Omental fat pad (tissue), 4 donors: ENCODE data around the gene P4HA2. TPM values are rescaled to one million over a fixed set of nuclear protein-coding genes. Genes with fewer than 3 reads are reported as not detected.

ENCODE experiments used
- ATAC-seq: fragments of 150-250 bp; one replicate; pipeline ENCODE4 v1.9.1; 2016; ENCODE audit warnings: mild to moderate bottlenecking, moderate library complexity; ENCODE audit not compliant: low FRiP score
- DNase-seq: peaks from one replicate; pipeline ENCODE4 v3.0.0-alpha.2; 2019; ENCODE audit warnings: low spot score
- total RNA-seq, 4 donors: library from RNA; depleted of rRNA; stranded (reverse); fragments of >200 nt; gene quantifications; one replicate each; pipeline ENCODE4 v1.1.0, GENCODE V29; 2016
- TF ChIP-seq, protein P1 (sequence below), 3 donors: fragments of 450-650 bp; IDR thresholded peaks; one replicate each; pipeline ENCODE4 v1.5.1; 2016 to 2017; ENCODE audit warnings: antibody characterized with exemption in 3 of 3, mild to moderate bottlenecking in 3 of 3, moderate library complexity in 2 of 3

The P4HA2 gene
- 10 to 100 TPM; 15.8 to 37.7 (median 25.6) TPM for total RNA-seq

DNA sequence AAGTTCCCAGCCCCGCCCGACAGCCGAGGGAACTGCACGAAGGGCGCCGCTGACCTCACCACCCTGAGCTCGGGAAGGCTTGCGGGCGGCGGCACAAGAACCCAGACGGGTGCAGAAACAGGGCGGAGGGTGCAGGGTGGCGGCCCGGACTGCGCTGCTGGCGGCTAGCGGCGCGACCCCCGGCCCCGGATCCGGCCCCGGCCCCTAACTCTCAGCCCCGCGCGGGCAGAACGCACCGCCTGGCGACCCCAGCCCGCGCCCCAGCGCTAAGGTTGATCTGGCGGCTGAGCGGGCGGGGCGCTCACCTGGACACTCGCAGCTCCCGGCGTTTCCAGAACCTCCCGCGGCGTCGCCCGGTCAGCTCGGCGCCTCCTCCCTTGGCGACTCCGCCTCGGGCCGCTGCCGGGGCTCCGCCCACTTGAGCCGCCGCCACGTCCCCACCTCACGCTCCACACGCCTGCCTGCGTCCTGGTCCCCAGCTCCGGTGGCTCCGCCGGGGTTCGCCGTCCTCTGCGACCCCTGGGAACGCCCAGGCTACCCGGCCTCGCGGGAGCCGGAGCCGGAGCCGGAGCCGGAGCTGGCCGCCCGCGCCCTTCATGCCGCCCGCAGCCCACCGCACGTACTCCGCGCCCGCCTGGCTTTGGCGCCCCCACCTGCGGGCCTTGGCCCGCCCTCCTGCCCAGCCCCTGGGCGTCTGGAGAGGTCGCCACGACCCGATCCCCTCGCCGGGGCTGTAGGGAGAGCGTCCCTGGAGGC lies at the start of gene P4HA2:
Gene P4HA2 (minus strand): TSS at position 369 of the 756 bp plus-strand sequence. CDS start 9,227 bp downstream, outside the sequence.
- DNase-seq (peak; percentile 7), ATAC-seq (peak; percentile 70)

DNA sequence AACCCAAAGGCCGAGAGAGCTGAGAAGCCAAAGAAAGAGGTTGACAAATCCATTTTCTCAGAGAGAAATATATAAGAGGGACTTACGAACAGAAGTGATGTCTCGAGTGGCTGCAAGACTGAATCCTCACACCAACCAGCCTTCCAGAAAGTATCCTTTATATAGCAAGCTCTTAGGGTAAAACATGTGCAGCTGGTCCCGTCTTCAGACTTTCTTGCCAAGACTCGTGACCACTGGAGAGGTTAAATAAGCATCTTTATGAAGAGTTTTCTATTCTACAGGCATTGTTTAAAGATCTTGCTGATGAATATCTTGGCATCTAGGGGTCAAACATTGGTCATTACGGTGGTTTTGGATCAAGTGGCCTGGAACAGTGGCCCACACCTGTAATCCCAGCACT lies 49.6 kb upstream of the P4HA2 start:
- DNase-seq (no peak), ATAC-seq (no peak)
- TF ChIP-seq, protein P1, sequence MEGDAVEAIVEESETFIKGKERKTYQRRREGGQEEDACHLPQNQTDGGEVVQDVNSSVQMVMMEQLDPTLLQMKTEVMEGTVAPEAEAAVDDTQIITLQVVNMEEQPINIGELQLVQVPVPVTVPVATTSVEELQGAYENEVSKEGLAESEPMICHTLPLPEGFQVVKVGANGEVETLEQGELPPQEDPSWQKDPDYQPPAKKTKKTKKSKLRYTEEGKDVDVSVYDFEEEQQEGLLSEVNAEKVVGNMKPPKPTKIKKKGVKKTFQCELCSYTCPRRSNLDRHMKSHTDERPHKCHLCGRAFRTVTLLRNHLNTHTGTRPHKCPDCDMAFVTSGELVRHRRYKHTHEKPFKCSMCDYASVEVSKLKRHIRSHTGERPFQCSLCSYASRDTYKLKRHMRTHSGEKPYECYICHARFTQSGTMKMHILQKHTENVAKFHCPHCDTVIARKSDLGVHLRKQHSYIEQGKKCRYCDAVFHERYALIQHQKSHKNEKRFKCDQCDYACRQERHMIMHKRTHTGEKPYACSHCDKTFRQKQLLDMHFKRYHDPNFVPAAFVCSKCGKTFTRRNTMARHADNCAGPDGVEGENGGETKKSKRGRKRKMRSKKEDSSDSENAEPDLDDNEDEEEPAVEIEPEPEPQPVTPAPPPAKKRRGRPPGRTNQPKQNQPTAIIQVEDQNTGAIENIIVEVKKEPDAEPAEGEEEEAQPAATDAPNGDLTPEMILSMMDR (IDR thresholded peaks at IDR 0.05): no peak

More for the DNA sequence above, at the start of gene P4HA2:
- TF ChIP-seq, protein P1 (IDR thresholded peaks at IDR 0.05): no peak

DNA sequence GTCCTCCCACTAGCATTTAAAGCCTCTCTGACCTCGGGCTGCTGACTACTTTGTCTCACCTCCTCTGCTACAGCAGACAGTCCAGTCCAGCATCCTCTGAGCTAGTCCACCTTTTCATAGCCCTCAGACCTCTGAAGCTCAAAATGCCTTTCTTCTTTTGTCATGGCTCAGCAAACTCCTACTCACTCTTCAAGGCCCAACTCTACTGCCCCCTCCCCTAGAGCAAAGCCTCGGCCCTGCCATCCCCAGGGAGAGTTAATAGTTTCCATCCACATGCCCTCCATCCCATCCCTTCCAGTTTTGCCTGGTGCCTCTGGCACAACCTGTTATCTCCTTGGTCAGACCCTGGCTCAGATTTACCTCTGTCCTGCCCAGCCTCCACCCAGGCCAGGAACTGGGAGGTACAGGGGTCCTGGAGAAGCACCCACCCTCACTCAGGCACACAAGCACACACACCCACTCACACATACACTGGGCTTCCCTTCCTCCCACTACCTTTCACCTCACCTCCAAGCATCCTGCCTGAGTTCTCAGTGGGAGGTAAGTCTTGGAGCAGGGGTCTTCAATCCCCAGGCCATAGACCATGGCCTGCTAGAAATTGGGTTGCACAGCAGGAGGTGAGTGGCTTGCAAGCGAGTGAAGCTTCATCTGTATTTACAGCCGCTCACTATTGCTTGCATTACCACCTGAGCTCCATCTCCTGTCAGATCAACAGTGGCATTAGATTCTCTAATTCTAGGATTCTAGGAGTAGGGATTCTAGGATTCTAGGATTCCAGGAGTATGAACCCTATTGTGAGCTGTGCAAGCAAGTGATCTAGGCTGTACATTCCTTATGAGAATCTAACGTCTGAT lies 47.9 kb upstream of the P4HA2 start:
- DNase-seq (no peak), ATAC-seq (no peak)
- TF ChIP-seq, protein P1 (IDR thresholded peaks at IDR 0.05): no peak

DNA sequence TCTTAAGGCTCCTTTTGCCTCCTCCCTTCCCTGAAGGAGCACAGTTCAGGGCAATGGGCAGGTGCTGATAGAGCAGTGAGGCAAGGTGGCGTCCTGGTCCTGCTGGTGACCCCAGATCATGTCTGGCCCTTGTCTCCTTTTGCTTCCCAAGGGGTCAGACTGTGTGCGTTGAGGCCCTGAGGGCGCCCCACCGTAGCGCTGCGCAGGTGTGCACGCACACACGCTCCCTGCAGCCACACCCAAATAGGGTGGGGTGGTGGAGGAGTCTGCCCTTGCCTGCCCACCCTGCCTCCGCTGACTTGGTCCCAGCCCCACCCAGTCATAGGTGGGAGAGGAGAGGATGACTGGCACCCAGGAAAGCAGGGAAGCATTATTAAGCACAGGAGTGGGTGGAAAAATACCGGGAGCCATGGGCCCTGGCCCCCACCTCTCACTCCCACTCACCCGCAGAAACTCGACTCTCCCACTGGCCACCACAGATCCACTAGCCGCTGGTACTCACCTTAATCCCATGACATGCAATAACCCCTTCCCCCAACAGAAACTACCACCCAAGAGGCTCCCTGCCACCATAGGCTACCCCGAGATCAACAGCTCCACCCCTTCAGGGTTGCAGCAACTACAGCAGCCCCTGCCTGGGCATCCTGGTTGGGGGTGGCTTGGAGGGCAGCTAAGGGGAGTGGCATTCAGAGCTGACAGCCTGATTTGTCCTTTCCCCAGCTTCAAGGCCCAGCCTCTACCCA lies 46.6 kb upstream of the P4HA2 start:
- ATAC-seq (peak; percentile 18), DNase-seq (no peak)
- TF ChIP-seq, protein P1 (IDR thresholded peaks at IDR 0.05): no peak

DNA sequence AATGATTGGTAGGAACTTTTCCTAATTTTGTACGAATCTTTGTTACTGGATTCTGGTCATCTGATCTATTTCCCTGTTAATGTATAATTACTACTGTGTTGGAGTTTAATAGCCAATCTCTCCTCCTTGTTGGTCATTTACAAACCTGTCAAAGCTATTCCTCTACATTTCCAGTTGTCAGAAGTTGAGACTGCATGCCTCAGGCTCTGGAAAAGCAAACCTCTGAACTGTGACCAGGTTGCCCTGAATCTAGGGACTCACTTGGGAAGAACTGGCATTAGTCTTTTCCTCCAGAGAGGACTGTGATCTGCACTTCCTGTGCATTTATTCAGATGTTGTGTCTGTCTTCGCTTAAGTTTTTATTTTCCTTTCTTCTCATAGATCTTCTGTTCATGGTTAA lies 46.0 kb upstream of the P4HA2 start:
- no peak for DNase-seq
- no peak for ATAC-seq
- TF ChIP-seq, protein P1 (IDR thresholded peaks at IDR 0.05): no peak

DNA sequence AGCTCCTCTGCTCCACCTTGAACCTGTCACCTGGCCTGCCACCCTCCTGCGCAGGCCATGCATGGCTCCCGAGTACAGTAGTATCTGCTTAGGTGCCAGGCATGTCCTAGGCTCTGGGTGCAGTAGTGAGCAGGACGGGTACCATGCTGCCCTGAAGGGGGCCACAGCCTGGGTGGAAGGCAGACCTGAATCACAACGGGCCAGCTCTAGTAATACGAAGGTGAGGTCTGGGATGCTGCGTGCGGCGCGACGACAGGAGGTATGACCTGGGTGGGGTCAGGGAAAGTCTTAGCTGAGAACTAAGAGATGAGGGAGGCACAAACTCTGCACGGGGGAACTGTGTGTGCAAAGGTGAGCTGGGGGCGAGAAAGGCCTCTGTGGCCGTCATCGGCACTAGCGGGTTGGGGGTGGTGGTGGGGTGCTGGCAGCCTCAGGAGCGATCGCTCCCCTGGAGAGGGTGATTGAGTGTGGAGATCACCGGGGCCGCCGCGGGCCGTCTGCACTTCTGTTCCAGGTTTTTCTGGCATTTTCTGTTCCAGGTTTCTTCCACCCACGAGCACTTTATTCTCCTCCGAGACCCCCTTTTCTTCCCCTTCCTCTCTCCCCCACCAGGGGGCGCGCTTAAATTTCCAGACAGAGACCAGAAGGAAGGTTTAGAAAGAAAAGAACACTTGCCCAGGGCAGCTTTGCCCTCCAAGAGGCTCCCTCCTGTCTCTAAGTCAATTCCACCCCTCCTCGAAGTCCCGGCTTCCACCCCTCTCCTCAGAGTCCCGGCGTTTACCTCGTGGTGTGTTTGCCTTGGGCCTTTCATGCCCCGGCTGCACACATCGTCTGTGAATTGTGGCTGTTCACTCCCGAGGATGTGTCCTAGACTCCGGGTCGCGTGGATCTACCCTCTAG lies 44.9 kb upstream of the P4HA2 start:
- DNase-seq (peak; percentile 64), ATAC-seq (no peak)
- TF ChIP-seq, protein P1 (IDR thresholded peaks at IDR 0.05): no peak
